GM06990 (cell line): ENCODE data around the gene CPNE9.

Experiments used
- DNase-seq: peaks from one replicate; pipeline ENCODE4 v3.0.0-alpha.2; 2011; ENCODE audit not compliant: insufficient read length; ENCODE audit errors: extremely low read depth
- H3K27me3 ChIP-seq: replicated peaks from 2 replicates; pipeline ENCODE4 v1.6.0; 2011; ENCODE audit warnings: low read length; ENCODE audit not compliant: control insufficient read depth, insufficient read depth
- H3K36me3 ChIP-seq: 2 replicates; pipeline ENCODE4 v1.5.1; 2011; ENCODE audit warnings: low read length; ENCODE audit not compliant: control insufficient read depth, insufficient read depth
- H3K4me3 ChIP-seq: replicated peaks from 2 replicates; pipeline ENCODE4 v1.5.1; 2011; ENCODE audit warnings: low read depth, mild to moderate bottlenecking, control low read depth, low read length
- CTCF ChIP-seq: IDR thresholded peaks from 2 replicates; pipeline ENCODE4 v1.5.1; 2011; ENCODE audit warnings: low read length, control low read depth, mild to moderate bottlenecking, inconsistent platforms; ENCODE audit not compliant: insufficient read depth, poor library complexity, severe bottlenecking

CPNE9 gene

GRCh38 chr3:9757427-9757826, 53.8 kb downstream of the CPNE9 start:
- no peak for DNase-seq
- no peak overlapping the region for H3K4me3 ChIP-seq
- TF ChIP-seq CTCF, result no peak
- peaks cover 15% of the 10 kb centered on the region for H3K36me3 ChIP-seq
- H3K27me3 ChIP-seq, result no peaks in the 10 kb centered on the region

GRCh38 chr3:9760779-9761505, 57.3 kb downstream of the CPNE9 start:
- peaks cover 11% of the 10 kb centered on the region for H3K36me3 ChIP-seq

GRCh38 chr3:9761919-9762318, 58.3 kb downstream of the CPNE9 start:
- H3K27me3 ChIP-seq, result no peaks in the 10 kb centered on the region
- H3K4me3 ChIP-seq, result no peak overlapping the region
- TF ChIP-seq CTCF, result no peak
- peaks cover 4% of the 10 kb centered on the region for H3K36me3 ChIP-seq
- no peak for DNase-seq

More at GRCh38 chr3:9760779-9761505, 57.3 kb downstream of the CPNE9 start:
- DNase-seq, result no peak
- H3K27me3 ChIP-seq, result no peaks in the 10 kb centered on the region
- H3K4me3 ChIP-seq, result no peak overlapping the region
- no peak for TF ChIP-seq CTCF

GRCh38 chr3:9762871-9763270, 59.2 kb downstream of the CPNE9 start:
- Histone ChIP-seq H3K36me3 (peaks cover 2% of the 10 kb centered on the region; the same call in 1 of the 2 replicates), H3K27me3 (no peaks in the 10 kb centered on the region), H3K4me3 (no peak overlapping the region)
- TF ChIP-seq CTCF, result no peak
- DNase-seq, result no peak

- no peaks in the 10 kb centered on the region for H3K27me3 ChIP-seq
- no peak for TF ChIP-seq CTCF
- no peaks in the 10 kb centered on the region; the same call in 1 of the 2 replicates for H3K36me3 ChIP-seq
- no peak for DNase-seq
- no peak overlapping the region for H3K4me3 ChIP-seq
Observed at GRCh38 chr3:9765865-9766264, 62.2 kb downstream of the CPNE9 start.
